Tibial artery (tissue), 4 donors: ENCODE measurements around the gene PTPN12.

Experiments
- DNase-seq, 2 donors: peaks; one replicate each; pipeline ENCODE4 v3.0.0-alpha.2; 2019
- H3K27ac ChIP-seq, 2 donors: fragments of 200-600 bp; sonication (generic) in 1 of 2; 1 replicate in 1 of 2; 2 replicates in 1 of 2; pipeline ENCODE4 v1.5.1; 2018 to 2019; ENCODE audit warnings: mild to moderate bottlenecking in 1 of 2
- H3K27me3 ChIP-seq, 2 donors: fragments of 200-600 bp; sonication (generic) in 1 of 2; one replicate each; pipeline versions ENCODE4 v1.5.1 to v1.6.0; 2016 to 2019
- H3K36me3 ChIP-seq, 3 donors: fragments of 200-600 bp; sonication (generic) in 2 of 3; one replicate each; pipeline ENCODE4 v1.5.1; 2016 to 2019; ENCODE audit warnings: mild to moderate bottlenecking in 2 of 3
- H3K4me1 ChIP-seq, 4 donors: fragments of 200-600 bp; sonication (generic) in 2 of 4; 1 replicate in 3 of 4; 2 replicates in 1 of 4; pipeline ENCODE4 v1.5.1; 2016 to 2019
- H3K4me3 ChIP-seq, 2 donors: fragments of 200-600 bp; sonication (generic) in 1 of 2; 1 replicate in 1 of 2; 2 replicates in 1 of 2; pipeline ENCODE4 v1.5.1; 2018 to 2019; ENCODE audit warnings: mild to moderate bottlenecking in 2 of 2
- H3K9me3 ChIP-seq, 3 donors: fragments of 200-600 bp; sonication (generic) in 1 of 3; one replicate each; pipeline ENCODE4 v1.5.1; 2016 to 2019
- CTCF ChIP-seq, 2 experiments: fragments of 200-600 bp in 1 of 2; fragments of 450-650 bp in 1 of 2; IDR thresholded peaks; one replicate each; pipeline ENCODE4 v1.5.1; 2017 to 2019; ENCODE audit warnings: antibody characterized with exemption in 2 of 2, mild to moderate bottlenecking in 1 of 2, moderate library complexity in 1 of 2
- intact Hi-C: fragments of 100-400 bp; cut with DNase I; formaldehyde crosslinking; loops from one replicate; pipeline ENCODE4 v1.15.0; 2023; ENCODE audit warnings: low total_unique reads

Gene PTPN12

DNA sequence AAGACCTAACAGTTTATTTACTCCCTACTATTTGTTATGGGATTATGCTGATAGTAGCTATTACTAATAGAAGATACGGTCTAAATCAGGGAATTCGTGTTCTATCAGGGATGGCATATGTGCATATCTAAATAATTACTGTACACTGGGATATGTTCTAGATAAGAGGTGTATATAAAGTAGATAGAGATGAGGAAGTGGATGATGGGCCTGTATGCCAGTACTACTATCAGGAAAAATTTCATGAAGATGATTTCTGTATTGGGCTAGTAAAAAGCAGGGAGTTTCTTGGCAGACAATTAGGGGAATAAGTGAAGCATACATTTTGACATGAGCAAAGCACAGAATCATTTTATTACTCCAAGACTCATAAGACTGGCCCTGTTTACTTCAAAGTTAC, 26.2 kb downstream of the PTPN12 start:
- Histone ChIP-seq H3K4me1 (peaks cover 0 to 28% (median 6%) of the 10 kb centered on the region in 4 donors), H3K36me3 (no peaks in the 10 kb centered on the region), H3K4me3 (no peak overlapping the region), H3K9me3 (no peaks in the 10 kb centered on the region), H3K27ac (no peak overlapping the region), H3K27me3 (no peaks in the 10 kb centered on the region)
- DNase-seq: no peak
- intact Hi-C loops: no loop called here
- TF ChIP-seq CTCF (IDR thresholded peaks at IDR 0.05): no peak

- no peak for DNase-seq
- Histone ChIP-seq H3K4me1 (peaks cover 0 to 40% (median 6%) of the 10 kb centered on the region in 4 donors), H3K36me3 (no peaks in the 10 kb centered on the region), H3K9me3 (no peaks in the 10 kb centered on the region), H3K4me3 (no peak overlapping the region), H3K27me3 (no peaks in the 10 kb centered on the region), H3K27ac (no peak overlapping the region)
- TF ChIP-seq CTCF (IDR thresholded peaks at IDR 0.05): no peak
- intact Hi-C loops: no loop called here
Measured at GRCh38 chr7:77565917-77566316, 28.8 kb downstream of the PTPN12 start.

- Histone ChIP-seq H3K27ac (no peak overlapping the region), H3K9me3 (no peaks in the 10 kb centered on the region), H3K36me3 (no peaks in the 10 kb centered on the region), H3K4me3 (no peak overlapping the region), H3K4me1 (peaks cover 0 to 40% (median 6%) of the 10 kb centered on the region in 4 donors), H3K27me3 (no peaks in the 10 kb centered on the region)
- TF ChIP-seq CTCF (IDR thresholded peaks at IDR 0.05): no peak
- intact Hi-C loops: no loop called here
- no peak for DNase-seq
Measured at GRCh38 chr7:77566421-77566820, 29.3 kb downstream of the PTPN12 start.

- DNase-seq: no peak
- H3K27ac ChIP-seq: no peak overlapping the region
- H3K27me3 ChIP-seq: no peaks in the 10 kb centered on the region
- peaks cover 15 to 19% (median 16%) of the 10 kb centered on the region in 3 donors for H3K36me3 ChIP-seq
- TF ChIP-seq CTCF (IDR thresholded peaks at IDR 0.05): no peak
- intact Hi-C loops: no loop called here
- H3K4me1 ChIP-seq: peaks cover 0 to 23% (median 2%) of the 10 kb centered on the region in 4 donors
- no peaks in the 10 kb centered on the region for H3K9me3 ChIP-seq
- H3K4me3 ChIP-seq: no peak overlapping the region
Measured at GRCh38 chr7:77569514-77570232, 32.6 kb downstream of the PTPN12 start.

- H3K27ac ChIP-seq: no peak overlapping the region
- peaks cover 0 to 23% (median 2%) of the 10 kb centered on the region in 4 donors for H3K4me1 ChIP-seq
- H3K36me3 ChIP-seq: peaks cover 16 to 25% (median 17%) of the 10 kb centered on the region in 3 donors
- TF ChIP-seq CTCF (IDR thresholded peaks at IDR 0.05): no peak
- DNase-seq: no peak
- no peaks in the 10 kb centered on the region for H3K9me3 ChIP-seq
- no peaks in the 10 kb centered on the region for H3K27me3 ChIP-seq
- intact Hi-C loops: no loop called here
- H3K4me3 ChIP-seq: no peak overlapping the region
Measured at GRCh38 chr7:77570330-77571011, 33.4 kb downstream of the PTPN12 start.
